ENCODE results near the gene ORAI3.

The ORAI3 gene

DNA sequence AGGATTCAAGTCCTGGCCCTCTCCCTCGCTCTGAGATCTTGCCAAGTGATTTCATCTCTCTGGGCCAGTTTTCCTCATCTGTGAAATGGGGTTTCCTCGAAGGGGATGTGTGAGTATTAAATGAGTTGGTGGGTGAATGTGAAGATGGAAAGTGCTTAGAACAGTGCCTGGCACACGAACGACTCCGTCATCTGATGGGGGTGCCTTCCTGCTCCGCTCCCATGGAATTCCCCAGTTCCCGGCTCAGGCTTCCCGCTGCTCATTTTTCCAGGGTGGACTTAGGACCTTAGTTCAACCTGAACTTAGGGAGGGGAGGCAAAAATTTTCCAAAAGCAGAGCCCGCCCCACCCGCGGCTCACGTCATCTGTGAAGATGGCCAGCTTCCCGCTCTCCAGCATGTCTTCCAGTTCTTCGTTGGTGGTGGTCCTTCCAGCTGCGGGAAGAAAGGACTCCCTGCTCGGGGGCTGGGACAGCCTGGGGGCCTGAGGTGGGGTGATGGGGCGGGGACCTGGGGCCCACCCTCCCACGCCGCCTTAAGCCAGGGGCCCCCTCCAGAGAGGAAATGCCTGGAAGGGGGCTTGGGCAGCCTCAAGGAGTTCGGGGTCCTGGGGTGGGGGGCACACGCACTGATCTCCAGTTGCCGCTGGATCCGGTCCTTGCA lies 47.6 kb downstream of the ORAI3 start:
- TF ChIP-seq, protein P1, sequence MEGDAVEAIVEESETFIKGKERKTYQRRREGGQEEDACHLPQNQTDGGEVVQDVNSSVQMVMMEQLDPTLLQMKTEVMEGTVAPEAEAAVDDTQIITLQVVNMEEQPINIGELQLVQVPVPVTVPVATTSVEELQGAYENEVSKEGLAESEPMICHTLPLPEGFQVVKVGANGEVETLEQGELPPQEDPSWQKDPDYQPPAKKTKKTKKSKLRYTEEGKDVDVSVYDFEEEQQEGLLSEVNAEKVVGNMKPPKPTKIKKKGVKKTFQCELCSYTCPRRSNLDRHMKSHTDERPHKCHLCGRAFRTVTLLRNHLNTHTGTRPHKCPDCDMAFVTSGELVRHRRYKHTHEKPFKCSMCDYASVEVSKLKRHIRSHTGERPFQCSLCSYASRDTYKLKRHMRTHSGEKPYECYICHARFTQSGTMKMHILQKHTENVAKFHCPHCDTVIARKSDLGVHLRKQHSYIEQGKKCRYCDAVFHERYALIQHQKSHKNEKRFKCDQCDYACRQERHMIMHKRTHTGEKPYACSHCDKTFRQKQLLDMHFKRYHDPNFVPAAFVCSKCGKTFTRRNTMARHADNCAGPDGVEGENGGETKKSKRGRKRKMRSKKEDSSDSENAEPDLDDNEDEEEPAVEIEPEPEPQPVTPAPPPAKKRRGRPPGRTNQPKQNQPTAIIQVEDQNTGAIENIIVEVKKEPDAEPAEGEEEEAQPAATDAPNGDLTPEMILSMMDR (IDR thresholded peaks at IDR 0.05; ENCODE audit: low read depth, low read length): no peak

DNA sequence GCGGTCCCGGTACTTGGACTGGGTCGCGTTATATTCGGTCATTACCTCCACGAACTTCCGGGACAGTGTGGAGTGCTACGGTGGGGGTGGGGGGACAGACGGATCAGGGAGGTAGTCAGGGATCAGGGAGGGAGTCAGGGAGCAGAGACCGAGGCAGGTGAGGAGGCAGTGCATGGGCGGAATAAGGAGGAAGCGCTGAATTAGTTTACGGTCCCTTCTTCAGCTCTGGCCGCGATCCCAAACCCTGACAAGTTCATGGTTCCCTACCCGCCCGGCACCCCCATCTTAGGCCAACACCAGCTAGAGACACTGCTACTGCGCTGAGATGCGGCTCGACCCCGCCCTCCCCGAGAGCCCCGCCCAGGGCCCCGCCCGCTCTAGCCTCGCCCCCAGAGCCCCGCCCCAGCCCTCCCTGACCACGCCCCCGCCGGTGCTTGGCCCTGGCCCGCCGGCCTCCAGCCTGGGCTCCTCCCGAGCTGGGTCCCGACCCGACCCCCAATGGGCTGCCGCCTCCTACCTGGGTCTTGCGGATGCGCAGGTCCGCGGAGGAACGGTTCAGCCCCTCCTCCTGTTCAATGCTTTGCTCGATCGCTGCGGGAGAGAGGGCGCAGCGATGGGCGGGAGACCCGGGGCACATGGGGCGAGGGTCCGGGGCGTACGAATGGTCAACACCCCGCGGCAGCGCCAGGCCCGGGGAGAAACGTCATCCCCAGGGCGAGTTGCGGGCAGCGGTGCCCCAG lies 48.3 kb downstream of the ORAI3 start:
- TF ChIP-seq, protein P1 (IDR thresholded peaks at IDR 0.05; ENCODE audit: low read depth, low read length): no peak
- H3K4me3 ChIP-seq (ENCODE audit: low read depth, low read length): peak overlapping the region; percentile 48

More for the DNA sequence above, 47.6 kb downstream of the ORAI3 start:
- H3K4me3 ChIP-seq (ENCODE audit: low read depth, low read length): peak overlapping the region; percentile 48

DNA sequence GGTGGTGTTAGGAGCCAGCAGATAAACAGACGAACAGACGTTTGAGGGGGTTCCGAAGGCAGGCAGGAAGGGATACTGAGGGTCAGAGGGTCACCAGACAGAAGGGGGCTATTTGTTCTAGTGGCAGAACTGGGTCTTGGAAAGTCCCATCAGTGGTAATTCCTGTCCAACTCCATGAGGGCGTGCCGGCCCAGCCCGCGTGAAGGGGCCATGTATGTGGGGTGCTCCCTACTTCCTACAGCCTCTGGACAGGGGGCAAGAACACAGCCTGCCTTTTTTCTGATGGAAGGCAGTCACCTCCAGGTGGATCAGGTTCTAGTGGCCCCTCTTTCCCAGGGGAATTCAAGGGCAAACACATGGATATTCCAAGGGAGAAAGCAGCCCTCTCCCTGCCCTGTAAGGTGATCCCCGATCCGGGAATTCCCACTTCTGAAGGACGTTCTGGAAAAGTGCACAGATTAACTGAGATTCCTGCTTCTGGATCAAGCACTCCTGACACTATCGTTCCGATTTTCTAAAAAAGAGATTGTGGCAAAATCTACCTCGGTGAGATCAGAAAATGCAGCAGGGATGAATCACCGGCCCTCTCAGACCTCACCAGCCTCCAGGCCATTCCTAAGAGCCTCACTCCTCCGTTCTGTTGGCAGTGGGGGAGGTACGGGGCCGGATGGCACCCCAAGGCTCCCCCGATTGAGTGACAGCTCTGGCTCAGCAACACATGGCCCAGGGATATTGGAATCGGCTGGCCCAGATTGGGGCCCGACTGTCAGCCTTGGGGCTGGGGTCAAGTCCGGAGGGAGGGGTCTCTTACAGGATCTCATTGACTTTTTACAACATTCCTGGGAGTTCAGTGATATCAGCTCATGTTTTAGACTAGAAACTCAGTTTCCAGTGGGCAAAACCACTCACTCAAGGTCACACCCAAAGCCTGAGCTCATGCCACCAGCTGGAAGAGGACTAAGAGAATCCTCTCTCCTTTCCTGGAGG lies 49.1 kb downstream of the ORAI3 start:
- H3K4me3 ChIP-seq (ENCODE audit: low read depth, low read length): peak overlapping the region; percentile 34
- TF ChIP-seq, protein P1 (IDR thresholded peaks at IDR 0.05; ENCODE audit: low read depth, low read length): no peak

DNA sequence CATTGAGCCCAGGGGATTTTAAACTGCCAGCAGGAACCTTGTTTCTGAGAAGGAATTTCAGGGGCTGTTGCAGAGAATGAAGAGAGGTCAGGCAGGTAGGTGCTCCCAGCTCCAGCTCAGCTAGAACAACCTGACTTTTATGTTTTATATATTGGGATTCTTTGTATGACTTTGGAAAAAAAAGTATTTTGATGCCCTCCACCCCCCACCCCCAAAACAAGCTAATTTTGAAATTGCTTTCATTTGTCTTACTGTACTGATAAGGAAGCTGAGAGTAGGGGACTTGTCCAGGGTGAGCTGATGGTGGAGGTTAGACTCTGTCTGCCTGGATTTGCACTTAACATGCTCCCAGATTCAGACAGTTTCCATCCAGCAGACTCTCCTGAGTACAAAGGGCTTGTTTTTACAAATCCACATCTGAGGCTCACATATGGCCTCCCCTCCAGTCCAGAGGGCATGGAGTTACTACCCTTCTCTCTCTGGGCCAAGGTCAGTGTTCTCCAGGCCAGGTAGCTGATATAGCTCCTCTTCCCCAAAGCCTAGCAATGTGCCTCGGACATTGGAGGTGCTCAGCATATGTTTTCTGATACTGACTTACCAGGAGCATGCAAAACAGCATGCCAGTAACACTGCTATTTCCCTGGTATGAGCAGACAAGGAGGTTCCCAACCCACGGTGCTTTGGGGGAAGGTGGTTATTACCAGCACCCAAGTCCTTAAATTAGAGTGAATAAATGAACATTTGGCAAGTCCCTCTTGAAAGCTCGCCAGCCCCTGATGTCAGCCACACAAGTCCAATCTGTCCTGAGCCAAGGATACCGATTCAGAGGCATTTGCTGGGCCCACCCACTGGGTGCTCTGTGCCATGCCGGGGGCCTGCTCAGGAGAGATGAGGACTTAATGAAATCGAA lies 50.2 kb downstream of the ORAI3 start:
- H3K4me3 ChIP-seq (ENCODE audit: low read depth, low read length): no peak overlapping the region
- TF ChIP-seq, protein P1 (IDR thresholded peaks at IDR 0.05; ENCODE audit: low read depth, low read length): no peak

DNA sequence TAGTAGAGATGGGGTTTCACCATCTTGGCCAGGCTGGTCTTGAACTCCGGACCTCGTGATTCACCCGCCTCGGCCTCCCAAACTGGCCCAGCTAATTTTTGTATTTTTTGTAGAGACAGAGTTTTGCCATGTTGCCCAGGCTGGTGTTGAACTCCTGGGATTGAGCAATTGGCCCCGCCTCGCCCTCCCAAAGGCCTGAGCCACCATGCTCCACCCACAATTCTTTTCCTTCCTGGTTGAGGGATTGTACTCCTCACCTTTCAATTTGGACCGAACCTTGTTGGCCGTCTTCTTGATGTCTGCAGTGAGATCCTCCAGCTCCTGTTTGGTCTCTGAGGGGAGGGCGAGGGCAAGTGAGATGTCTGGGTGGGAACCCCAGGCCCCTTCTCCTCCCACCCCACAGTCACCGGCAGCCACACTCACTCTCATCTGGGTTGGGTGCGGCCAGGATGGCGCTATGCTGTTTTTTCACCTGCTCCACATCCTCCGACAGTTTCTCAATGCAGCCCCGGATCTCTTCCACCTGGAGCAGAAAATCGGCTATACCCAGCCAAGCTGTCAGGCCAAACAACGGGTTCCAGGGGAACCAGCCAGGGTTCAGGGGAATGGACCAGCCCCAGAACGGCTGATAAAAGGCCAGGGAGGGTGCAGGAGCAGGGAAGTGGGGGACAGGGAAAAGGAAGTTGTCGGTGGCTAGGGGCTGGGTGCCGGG lies 52.0 kb downstream of the ORAI3 start:
- no peak overlapping the region for H3K4me3 ChIP-seq (ENCODE audit: low read depth, low read length)
- TF ChIP-seq, protein P1 (IDR thresholded peaks at IDR 0.05; ENCODE audit: low read depth, low read length): no peak
